Subcutaneous abdominal adipose tissue (tissue), 5 donors: ENCODE measurements around the gene ARPC2.

Experiments
- H3K27ac ChIP-seq: one replicate; pipeline ENCODE4 v1.7.0; 2013; ENCODE audit warnings: low read depth, mild to moderate bottlenecking, inconsistent platforms, low read length, moderate library complexity
- H3K27me3 ChIP-seq, 5 donors: one replicate each; pipeline ENCODE4 v1.7.0; 2013; ENCODE audit warnings: low read length in 5 of 5, inconsistent platforms in 1 of 5; ENCODE audit not compliant: control insufficient read depth in 5 of 5, insufficient read depth in 4 of 5
- H3K36me3 ChIP-seq, 5 donors: one replicate each; pipeline ENCODE4 v1.7.0; 2013; ENCODE audit warnings: low read length in 5 of 5; ENCODE audit not compliant: control insufficient read depth in 5 of 5, insufficient read depth in 5 of 5
- H3K4me1 ChIP-seq, 5 donors: one replicate each; pipeline ENCODE4 v1.7.0; 2013; ENCODE audit warnings: low read length in 5 of 5, mild to moderate bottlenecking in 3 of 5, moderate library complexity in 1 of 5; ENCODE audit not compliant: control insufficient read depth in 5 of 5, insufficient read depth in 5 of 5
- H3K4me3 ChIP-seq, 5 donors: one replicate each; pipeline ENCODE4 v1.7.0; 2013; ENCODE audit warnings: low read length in 5 of 5, low read depth in 1 of 5
- H3K9ac ChIP-seq, 5 donors: one replicate each; pipeline ENCODE4 v1.7.0; 2013; ENCODE audit warnings: low read length in 5 of 5, mild to moderate bottlenecking in 4 of 5, moderate library complexity in 3 of 5
- H3K9me3 ChIP-seq, 5 donors: one replicate each; pipeline ENCODE4 v1.7.0; 2013; ENCODE audit warnings: low read length in 5 of 5; ENCODE audit not compliant: control insufficient read depth in 5 of 5
- donor health status: healthy.
- donor health status: healthy.
- donor health status: healthy.
- donor health status: healthy.
- donor health status: healthy.

ARPC2 gene

DNA sequence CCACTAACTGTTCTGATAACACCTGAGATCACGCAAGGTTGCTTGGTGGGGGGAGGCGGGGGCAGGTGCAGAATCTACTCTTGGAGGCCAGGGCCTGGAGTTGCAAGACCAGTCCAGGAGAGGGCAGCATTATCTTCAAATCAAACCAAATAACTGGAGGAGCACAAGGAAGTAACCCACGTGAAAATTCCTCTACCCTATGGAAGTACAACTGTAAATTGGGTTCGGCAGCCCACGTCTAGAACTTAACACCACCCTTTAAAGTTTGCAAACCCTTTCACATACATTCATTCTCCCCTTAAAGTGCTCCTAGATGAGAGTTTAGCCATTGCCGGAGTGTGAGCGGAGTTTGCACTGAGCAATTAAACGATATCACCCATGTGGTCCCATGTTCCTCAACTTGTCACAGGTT lies 30.6 kb upstream of the ARPC2 start:
- no peaks in the 10 kb centered on the region for H3K36me3 ChIP-seq
- no peaks in the 10 kb centered on the region for H3K27me3 ChIP-seq
- H3K4me3 ChIP-seq = peak overlapping the region in 3 of 5 donors; percentile 23 to 53 (median 24)
- H3K9ac ChIP-seq = no peak overlapping the region
- H3K9me3 ChIP-seq = no peaks in the 10 kb centered on the region
- H3K4me1 ChIP-seq = peaks cover 1 to 18% (median 14%) of the 10 kb centered on the region in 5 donors
- no peak overlapping the region for H3K27ac ChIP-seq

DNA sequence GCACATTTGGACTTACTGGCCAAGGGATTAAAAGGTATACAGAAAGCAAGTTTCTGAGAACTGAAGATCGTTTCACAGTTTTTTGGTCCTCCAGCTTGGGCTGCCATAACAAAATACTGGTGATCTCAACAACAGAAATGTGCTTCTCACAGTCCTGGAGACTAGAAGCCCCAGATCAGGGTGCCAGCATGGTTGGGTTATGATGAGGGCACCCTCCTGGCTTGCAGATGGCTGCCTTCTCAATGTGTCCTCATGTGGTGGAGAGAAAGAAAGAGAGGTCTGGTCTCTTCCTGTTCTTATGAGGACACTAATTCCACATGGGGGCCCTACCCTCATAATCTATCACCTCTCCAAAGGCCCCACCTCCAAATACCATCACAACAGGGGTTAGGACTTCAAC lies 30.1 kb upstream of the ARPC2 start:
- H3K27ac ChIP-seq = no peak overlapping the region
- no peaks in the 10 kb centered on the region for H3K9me3 ChIP-seq
- no peaks in the 10 kb centered on the region for H3K36me3 ChIP-seq
- no peak overlapping the region for H3K4me3 ChIP-seq
- H3K4me1 ChIP-seq = peaks cover 1 to 14% (median 9%) of the 10 kb centered on the region in 5 donors
- no peak overlapping the region for H3K9ac ChIP-seq
- no peaks in the 10 kb centered on the region for H3K27me3 ChIP-seq

DNA sequence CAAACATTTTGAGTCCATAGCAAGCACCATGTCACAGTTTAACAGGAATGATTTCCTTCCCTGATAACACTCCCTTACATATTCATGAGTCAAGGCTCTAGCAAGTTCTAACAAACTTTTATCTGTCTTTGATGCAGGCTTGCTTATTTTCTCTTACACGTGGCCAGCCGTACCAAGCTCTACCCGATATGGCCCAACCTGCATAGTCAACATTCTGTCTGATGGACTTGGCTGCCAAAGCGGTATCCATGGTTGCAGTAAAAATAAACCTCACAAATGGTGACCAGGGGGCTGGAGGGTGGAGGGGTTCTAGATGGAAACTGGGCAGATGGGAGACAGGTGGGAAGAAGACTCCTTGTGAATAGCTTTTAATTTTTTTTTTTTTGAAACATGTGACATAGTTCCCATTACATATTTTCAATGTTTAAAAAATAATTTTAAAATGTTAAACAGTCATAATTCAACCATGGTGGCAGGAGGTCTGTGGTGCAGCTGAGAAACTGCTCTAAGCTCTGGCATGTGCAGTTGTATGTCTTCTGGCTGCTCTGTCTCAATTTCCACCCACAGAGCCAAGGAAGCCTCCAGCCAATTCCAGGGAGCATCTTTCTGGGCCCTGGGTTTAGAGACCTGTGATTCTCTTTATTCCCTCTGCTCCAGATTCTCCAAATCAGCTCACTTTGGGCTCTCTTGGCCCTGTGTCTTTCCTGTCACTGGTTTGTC lies 29.5 kb upstream of the ARPC2 start:
- Histone ChIP-seq H3K36me3 (no peaks in the 10 kb centered on the region), H3K27ac (no peak overlapping the region), H3K9me3 (no peaks in the 10 kb centered on the region), H3K27me3 (no peaks in the 10 kb centered on the region), H3K9ac (peak overlapping the region in 1 of 5 donors; percentile 30), H3K4me3 (no peak overlapping the region), H3K4me1 (peaks cover 1 to 15% (median 6%) of the 10 kb centered on the region in 5 donors)

DNA sequence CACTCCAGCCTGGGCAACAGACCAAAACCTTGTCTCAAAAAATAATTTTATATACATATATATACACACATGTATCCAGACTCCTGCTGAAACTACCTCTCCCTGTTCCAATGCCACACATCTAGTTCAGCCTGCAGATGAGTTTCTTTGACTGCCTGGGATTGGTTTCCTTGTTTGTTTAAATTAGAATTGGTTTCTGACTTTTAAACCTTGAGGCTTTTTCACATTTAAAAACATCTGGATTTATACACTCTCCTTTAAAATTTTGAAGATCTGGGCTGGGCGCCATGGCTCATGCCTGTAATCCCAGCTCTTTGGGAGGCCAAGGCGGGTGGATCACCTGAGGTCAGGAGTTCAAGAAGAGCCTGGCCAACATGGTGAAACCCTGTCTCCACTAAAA lies 28.5 kb upstream of the ARPC2 start:
- Histone ChIP-seq H3K27ac (no peak overlapping the region), H3K4me1 (peaks cover 1 to 24% (median 11%) of the 10 kb centered on the region in 5 donors), H3K9ac (no peak overlapping the region), H3K4me3 (no peak overlapping the region), H3K9me3 (no peaks in the 10 kb centered on the region), H3K36me3 (no peaks in the 10 kb centered on the region), H3K27me3 (no peaks in the 10 kb centered on the region)

DNA sequence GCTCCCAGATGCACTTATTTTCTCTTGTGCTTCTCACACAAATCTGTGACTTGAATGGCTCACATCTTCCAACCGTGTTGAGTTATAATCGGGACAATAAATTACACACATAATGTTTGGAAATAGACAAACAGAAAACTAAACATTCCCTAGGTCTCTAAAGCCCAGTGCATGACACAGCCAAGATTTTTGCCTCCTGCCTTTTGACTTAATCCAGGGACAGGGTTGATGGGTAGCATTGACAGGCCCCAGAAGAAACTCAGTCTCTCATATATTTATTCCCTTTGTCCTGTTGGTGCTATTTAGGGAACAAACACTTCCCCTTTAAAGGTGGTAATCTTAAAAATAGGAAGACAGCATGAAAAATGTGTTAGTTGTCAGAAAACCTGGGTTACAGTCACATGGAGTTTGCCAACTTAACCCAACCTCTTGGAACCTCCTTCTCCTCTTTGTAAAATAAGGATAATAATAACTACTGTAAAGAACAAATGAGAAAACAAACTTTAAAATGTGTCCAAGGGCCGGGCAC lies 24.0 kb upstream of the ARPC2 start:
- Histone ChIP-seq H3K4me1 (peaks cover 0 to 16% (median 8%) of the 10 kb centered on the region in 5 donors), H3K27ac (no peak overlapping the region)

DNA sequence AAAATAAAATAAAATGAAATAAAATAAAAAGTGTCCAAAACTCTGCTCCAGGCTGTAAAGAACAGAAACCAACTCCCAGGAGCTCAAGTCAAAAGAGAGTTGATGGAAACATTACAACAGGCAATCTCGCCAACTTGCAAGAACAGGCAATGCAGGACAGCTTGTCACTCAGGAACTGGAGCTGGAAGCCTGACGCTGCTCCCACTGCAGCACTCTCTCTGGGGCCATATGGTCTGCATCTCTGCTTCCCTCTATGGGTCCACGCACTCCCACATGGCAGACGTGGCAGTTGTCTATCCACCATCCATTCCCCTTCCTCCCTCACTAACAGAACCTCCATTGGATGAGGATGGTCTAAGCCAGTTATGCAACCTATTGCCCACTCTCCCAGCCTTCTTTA lies 23.3 kb upstream of the ARPC2 start:
- Histone ChIP-seq H3K4me3 (no peak overlapping the region), H3K9ac (no peak overlapping the region)

More for the DNA sequence above, 24.0 kb upstream of the ARPC2 start:
- Histone ChIP-seq H3K9me3 (no peaks in the 10 kb centered on the region), H3K36me3 (no peaks in the 10 kb centered on the region), H3K4me3 (no peak overlapping the region), H3K27me3 (no peaks in the 10 kb centered on the region), H3K9ac (no peak overlapping the region)

DNA sequence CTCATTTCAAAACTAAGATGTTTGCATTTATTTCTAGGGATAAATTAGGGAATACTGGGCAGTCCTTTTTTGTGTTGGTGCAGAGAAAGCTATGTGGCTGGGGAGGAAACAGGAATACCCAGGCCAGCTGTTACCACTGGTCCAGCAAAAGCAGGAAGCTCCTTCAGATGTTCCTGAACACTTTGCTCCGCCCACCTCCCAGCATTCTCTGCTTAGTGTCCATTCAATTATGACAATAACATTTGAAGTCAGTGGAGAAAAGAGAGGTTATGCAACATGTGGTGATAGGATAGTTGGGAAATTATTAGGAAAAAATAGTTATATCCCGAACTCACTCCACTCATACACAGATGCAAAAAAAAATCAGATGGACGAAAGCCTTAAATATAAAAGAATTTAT lies 22.1 kb upstream of the ARPC2 start:
- no peaks in the 10 kb centered on the region for H3K36me3 ChIP-seq
- H3K9ac ChIP-seq = no peak overlapping the region
- H3K4me3 ChIP-seq = no peak overlapping the region
- H3K27me3 ChIP-seq = no peaks in the 10 kb centered on the region
- H3K9me3 ChIP-seq = no peaks in the 10 kb centered on the region
- no peak overlapping the region for H3K27ac ChIP-seq
- H3K4me1 ChIP-seq = peaks cover 0 to 16% (median 8%) of the 10 kb centered on the region in 5 donors

More for the DNA sequence above, 23.3 kb upstream of the ARPC2 start:
- H3K27me3 ChIP-seq = no peaks in the 10 kb centered on the region
- no peaks in the 10 kb centered on the region for H3K36me3 ChIP-seq
- H3K9me3 ChIP-seq = no peaks in the 10 kb centered on the region
- H3K27ac ChIP-seq = no peak overlapping the region
- H3K4me1 ChIP-seq = peaks cover 0 to 16% (median 8%) of the 10 kb centered on the region in 5 donors

DNA sequence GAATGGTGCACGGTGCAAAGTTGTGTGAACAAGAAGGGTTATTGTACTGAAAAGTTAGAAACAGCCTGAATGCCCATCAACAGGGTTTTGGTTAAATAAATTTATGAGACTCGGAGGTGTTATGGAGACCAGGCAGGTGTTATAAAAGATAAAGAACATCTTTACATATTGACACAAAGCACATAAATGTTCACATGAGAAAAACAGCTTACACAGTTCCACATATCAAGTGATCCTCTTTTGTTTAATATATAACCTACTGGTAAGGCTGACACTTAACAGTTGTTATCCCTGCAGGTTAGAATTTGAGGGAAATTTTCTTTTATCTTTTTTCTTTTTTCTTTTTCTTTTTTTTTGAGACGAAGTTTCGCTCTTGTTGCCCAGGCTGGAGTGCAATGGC lies 20.0 kb upstream of the ARPC2 start:
- Histone ChIP-seq H3K9ac (no peak overlapping the region), H3K4me3 (no peak overlapping the region), H3K9me3 (no peaks in the 10 kb centered on the region), H3K36me3 (no peaks in the 10 kb centered on the region), H3K27me3 (no peaks in the 10 kb centered on the region), H3K27ac (no peak overlapping the region), H3K4me1 (peaks cover 0 to 14% (median 8%) of the 10 kb centered on the region in 5 donors)

DNA sequence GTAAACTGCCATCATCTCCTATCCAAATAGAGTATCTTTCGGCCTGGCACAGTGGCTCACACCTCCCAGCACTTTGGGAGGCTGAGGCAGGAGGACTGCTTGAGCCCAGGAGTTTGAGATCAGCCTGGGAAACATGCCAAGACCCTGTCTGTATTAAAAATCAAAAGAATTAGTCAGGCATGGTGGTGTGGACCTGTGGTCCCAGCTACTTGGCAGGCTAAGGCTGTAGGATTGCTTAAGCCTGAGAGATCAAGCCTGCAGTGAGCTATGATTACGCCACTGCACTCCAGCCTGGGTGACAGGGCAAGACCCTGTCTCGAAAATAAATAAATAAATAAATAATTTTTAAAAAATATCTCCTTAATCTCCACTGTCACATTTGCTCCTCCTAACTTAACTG lies 14.7 kb upstream of the ARPC2 start:
- H3K36me3 ChIP-seq = no peaks in the 10 kb centered on the region
- H3K4me1 ChIP-seq = no peaks in the 10 kb centered on the region
- H3K9me3 ChIP-seq = no peaks in the 10 kb centered on the region
- no peak overlapping the region for H3K4me3 ChIP-seq
- no peak overlapping the region for H3K27ac ChIP-seq
- no peak overlapping the region for H3K9ac ChIP-seq
- no peaks in the 10 kb centered on the region for H3K27me3 ChIP-seq

DNA sequence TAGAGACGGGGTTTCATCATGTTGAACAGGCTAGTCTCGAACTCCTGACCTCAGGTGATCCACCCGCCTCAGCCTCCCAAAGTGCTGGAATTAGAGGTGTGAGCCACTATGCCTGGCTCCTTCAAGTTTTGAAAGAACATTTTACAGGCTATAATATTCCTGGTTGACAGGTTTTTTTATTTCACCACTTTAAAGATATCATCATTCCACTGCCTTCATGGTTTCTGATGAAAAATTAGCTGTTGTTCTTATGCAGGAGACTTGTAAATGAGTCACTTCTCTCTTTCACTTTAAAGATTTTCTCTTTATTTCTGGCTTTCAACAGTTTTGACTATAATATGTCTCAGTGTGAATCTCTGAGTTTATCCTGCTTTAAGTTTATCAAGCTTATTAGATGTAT lies 7.9 kb upstream of the ARPC2 start:
- H3K9me3 ChIP-seq = peaks cover 0 to 2% (median 0%) of the 10 kb centered on the region in 5 donors
- H3K27ac ChIP-seq = no peak overlapping the region
- H3K36me3 ChIP-seq = no peaks in the 10 kb centered on the region
- no peaks in the 10 kb centered on the region for H3K4me1 ChIP-seq
- no peaks in the 10 kb centered on the region for H3K27me3 ChIP-seq
- no peak overlapping the region for H3K4me3 ChIP-seq
- H3K9ac ChIP-seq = no peak overlapping the region
